NCI-H2227 (cell line): ENCODE results near the gene LIM2.

ENCODE experiments used
- DNase-seq: peaks from one replicate; lab custom pipeline; 2025; ENCODE audit not compliant: unreplicated experiment; lab: John Stamatoyannopoulos, UW

The LIM2 gene

DNA sequence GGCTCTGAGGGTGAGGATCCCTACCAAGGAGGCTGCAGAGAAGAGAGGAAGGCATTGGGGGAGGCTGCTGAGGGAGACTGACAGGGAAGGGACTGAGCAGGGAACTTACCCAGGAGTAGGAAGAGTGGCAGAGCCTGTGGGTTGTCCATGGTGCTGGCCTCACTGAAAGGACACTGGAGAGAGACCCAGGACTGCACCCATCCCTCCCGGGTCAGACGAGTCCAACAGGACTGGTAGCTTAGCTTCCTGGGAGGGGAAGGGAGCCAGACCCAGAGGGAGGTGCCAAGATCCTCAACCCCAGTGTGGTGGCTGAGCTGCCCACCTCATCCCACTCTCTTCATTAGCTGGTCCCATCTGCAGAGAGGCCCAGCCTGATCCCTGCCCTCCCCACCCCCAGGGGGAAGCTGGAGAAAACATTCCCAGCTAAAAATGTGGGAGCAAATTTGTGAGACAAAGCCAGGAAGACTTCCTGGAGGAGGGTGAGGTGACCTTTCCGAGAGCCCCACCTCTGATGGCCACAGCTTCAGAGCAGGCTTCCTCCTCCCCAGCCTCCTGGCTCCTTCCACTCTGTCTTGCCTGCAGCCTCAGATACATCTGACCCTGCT lies 45.7 kb downstream of the LIM2 start, which contains the start of gene VSIG10L:
Gene VSIG10L (minus strand): TSS at position 164 of the 605 bp plus-strand sequence. CDS start 15 bp downstream, at position 149.
- DNase-seq: no peak

DNA sequence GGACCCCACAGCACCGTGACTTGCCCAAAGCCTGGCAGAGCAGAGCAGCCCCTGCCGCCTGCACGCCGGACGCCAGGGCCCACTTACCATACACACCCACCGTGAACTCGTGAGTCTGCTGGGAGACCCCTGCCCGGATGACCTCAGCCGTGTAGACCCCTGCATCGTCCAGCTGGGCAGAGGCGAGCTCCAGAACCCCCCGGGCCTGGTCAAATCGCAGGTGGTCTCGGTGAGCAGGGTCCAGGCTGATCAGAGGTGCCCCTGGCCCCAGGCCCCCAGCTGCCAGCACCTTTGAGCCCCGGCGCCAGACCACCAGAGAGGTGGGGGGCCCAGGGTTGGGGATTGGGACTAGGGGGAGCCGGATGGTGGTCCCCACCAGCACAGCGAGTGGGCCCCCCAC lies 46.7 kb downstream of the LIM2 start:
- DNase-seq: no peak

DNA sequence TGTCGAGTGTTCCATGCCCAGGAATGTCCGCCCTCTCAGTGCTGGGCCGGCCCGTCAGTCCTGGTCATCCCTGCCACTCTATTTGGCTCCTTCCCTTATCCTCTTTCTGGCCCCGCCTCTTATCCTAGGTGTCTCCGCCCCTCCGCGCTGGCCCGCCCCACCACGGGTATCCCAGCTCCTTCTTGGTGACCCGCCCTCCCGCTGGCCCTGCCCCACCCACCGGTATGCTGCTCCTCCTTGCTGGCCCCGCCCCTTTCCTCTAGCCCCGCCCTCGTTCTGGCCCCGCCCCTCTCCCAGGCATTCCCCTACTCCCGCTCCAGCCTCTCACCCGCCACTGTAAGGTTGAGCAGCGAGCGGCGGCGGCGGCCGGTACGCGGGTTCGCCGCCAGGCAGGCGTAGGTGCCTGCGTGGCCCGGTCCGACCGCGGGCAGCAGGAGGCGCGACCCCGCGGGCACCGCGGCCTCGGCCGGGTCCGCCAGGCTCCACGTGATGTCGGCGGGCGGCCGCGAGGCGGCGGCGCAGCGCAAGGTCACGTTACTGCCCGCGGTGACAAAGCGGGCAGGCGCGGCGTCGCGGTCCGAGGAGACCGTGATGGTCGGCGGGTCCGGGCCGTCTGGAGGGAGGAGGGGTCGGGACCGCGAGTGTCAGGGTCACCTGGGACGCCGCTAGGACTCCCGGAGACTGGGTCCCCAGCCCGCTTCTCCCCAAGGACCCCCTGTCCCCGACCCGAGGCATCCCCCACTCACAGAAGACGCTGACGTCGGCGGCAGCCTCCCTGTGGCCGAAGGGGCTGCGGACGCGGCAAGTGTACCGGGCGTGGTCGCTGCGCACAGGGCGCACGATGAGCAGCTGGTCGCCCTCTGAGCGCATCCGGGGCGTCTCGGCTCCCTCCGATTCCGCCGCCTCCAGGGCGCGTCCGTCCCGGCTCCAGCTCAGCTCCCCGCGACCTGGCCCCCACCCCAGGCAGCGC lies 47.8 kb downstream of the LIM2 start:
- peak; percentile 91 for DNase-seq

DNA sequence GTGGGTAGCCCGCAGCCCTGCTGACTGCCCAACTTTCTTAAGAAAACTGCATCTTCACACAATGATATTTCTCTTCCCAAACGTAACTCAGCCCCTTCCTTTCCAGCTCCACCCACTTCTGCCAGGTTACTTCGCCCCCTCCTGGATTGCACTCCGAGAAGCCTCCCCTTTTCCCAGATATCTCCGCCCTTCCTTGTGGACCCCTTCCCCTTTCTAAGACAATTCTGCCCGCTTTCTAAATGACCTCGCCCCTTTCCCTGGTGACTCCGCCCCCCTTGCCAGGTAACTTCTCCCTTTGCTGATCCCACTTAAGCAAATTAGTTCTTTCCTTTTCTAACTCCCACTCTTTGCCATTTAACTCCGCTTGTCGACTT lies 48.5 kb downstream of the LIM2 start:
- peak; percentile 74 for DNase-seq

DNA sequence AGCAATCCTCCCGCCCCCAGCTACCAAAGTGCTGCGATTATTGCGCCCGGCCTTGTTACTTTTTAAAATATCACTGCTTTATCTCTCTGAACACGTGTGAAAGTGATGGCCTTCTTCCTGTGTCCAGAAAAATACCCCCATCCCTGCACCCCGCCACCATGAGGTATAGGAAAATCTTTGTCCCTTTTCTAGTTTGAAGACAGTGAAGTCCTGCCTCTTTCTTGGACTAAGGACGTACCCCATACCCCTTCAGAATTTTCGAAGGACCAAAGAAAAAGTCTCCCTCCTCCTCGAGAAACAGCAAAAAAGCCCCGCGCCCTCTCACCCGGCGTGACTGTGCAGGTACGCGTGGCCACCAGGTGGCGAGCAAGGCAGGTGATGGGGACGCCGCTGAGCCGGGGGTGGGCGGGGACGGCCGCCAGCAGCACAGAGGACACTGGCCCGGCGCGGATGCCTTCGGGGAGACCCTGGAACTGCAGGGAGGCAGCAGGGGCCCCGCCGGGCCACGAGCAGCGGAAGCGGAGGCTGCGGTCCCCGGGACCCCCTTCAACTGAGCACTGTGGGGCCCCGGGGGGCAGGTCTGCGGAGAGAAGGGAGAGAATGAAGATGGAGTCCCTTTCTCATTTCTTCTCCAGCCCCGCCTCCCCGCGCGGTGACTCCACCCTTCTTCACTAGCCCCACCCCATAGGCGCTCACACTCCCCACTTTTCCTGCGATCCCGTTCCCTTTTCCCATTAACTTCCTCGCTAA lies 49.0 kb downstream of the LIM2 start:
- peak; percentile 83 for DNase-seq

DNA sequence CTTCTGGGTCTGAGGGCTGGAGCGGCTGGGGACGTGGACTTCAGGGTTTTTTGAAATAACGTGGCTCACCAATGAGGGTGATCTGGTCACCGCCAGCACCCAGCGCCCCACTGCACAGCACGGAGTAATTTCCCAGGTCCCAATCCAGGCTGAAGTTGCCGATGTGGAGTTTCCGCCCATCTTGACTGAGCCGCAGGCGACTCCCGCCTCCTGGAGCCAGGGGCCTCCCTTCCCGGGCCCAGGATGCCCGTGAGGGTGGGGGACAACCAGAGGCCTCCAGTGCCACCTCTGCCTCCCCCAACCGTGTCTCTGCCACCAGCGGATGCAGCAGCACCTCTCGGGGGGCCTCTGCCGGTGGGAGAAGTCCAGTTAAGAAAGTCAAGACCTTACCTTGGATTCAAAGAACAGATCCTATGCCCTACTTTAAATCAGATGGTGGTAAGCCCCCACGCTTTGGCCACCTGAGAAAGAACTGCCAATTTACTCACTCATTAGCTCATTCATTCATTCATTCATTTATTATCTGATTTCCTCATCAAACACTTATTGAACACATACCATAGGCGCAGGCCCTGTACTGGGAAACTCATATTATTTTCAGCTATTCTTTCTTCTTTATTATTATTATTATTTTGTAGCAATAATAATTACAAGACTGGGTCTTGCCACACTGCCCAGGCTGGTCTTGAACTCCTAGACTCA lies 49.8 kb downstream of the LIM2 start:
- DNase-seq: no peak

DNA sequence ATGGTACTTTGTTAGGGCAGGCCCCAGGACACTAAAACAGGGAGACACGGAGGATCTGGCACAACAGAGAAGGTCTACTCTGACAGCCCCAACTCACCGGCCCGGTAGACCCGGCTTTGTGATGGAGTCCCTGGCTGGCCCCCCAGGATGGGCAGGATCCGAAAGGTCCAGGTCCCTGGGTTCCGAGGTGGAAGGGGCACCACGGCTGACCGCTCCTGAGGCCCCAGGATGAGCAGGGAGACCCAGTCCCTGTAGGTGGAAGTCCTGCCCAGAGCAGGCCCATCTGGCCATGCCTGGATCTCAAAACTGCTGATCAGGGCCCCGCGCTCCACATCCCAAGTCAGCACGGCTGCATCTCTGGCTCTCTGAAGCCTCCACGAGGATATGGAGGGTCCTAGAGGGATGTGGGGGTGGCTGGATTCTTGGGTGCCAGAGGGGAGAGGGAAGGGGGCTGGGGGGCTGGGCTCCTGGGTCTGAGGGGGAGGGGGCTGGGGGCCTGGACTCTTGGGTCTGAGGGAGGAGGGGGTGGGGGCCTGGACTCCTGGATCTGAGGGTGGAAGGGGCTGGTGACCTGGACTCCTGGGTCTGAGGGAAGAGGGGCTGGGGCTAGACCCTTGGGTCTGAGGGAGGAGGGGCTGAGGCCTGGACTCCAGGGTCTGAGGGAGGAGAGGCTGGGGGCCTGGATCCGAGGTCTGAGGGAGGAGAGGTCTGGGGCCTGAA lies 50.5 kb downstream of the LIM2 start:
- DNase-seq: no peak

DNA sequence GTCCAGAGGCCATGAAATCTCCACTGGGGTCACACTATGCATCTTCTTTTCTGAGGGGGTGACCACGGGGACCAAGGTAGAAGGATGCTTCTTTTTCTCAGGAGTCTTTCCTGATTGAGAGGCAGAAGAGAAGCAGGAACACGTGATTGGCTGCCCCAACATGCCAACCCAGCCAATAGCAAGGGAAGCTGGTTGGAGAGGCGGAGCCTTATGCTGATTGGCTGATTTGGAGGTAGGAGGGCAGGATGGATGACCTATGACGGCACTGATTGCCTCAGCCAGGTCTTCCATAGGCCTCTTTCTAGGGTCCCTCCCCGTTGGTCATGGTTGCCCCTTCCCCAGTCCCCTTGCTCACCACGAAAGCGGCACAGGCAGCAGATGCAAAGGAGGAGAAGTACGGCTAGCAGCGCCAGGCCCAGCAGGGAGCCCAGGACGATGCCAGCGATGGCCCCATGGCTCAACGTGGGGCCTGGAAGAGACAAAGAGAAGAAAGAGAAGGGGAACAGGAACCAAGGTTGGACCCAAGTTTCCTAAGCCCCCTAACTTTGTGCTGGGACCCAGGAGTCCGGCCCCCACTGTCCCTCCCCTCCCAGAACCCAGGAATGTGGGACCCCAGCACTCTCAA lies 53.8 kb downstream of the LIM2 start:
- no peak for DNase-seq

DNA sequence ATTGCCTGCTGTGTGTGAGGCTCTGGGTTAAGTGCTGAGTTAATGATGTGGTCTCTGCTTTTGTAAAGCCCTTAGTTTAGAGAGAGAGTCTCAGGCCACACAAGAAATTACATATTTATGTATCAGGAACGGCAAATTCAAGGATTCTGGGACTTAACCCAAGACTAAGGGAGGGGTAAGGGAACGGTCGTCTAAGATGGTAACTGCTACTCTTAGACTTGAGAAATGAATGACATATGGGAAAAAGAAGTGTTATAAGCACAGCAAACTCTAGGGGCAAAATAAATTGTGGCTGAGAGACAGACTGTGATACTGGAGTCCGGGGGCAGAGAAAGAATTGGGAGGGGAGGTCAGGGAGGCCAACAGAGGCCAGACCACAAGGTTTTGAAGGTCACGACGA lies 56.1 kb downstream of the LIM2 start:
- no peak for DNase-seq

DNA sequence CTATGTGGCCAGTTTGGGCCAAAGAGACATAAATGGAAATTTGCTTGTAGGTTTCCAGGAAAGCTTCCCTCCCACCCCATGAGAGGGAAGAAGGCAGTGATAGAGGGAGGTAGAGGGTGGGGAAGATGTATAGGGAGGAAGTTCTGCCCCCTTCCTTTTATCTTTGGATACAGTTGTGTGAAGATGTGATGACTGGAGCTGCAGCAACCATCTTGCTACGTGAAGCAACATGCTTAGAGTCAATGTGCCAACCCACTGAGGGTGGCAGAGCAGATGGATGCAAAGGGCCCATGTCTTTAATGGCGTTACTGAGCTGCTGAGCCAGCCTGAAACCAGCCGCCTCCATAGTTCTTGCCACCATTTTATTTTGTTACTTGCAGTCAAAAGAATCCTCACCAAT lies 56.6 kb downstream of the LIM2 start:
- DNase-seq: no peak

DNA sequence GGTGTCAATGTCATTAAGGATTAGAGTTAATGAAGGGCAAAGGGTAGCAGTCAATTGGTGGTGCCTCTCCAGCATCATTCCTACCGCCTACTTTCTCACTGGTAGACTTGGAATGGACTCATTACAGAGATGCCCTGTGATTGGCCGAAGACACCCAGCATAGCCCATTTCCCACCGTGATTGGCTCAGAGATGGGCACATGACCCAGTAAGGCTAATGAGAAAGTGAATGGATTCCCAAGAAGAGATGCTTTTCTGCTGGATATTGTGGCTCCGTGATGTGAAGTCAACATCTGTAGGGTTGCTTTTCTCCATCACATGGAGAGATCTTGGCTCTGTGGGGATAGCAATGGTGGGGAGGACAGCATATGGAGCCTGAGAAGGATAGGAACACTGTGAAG lies 57.4 kb downstream of the LIM2 start:
- DNase-seq: no peak
